HG03442 (cell line): ENCODE data around the gene CCDC183.
"Not testable (repeated sequence)": the region's sequence is repeated elsewhere in the genome, so short reads cannot be mapped to it uniquely, and the experiment has no call there.

Experiments
- ATAC-seq: cut with Tn5 transposase; IDR thresholded peaks from one replicate; pipeline ENCODE4 v1.9.1; 2021; ENCODE audit warnings: mild to moderate bottlenecking, moderate library complexity; ENCODE audit not compliant: unreplicated experiment

CCDC183 gene

GRCh38 chr9:136784249-136784996 lies 11.7 kb upstream of the CCDC183 start:
- no peak for ATAC-seq

- ATAC-seq = no peak
Observed at GRCh38 chr9:136784997-136785361, 11.2 kb upstream of the CCDC183 start.

- not testable (repeated sequence) for ATAC-seq
Observed at GRCh38 chr9:136785565-136786355, 10.4 kb upstream of the CCDC183 start.

GRCh38 chr9:136786451-136786850 lies 9.7 kb upstream of the CCDC183 start:
- no peak for ATAC-seq

DNA sequence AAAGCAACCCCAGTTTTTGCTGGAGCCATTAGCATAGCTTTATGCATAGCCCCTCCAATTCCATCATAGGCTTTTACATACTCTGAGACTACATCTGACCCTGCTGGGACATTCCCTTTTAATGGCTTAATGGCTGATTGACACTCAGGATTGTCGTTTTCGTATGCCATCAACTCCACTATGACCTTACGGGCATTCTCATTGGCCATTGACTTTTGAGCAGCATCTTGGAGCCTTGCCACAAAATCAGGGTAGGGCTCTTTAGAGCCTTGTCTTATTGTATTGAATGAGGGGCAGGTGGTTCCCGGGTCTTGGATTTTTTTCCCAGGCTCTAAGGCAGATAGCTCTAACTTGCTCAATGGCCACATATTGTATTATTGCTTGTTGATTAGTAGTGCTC lies 9.2 kb upstream of the CCDC183 start:
- not testable (repeated sequence) for ATAC-seq

DNA sequence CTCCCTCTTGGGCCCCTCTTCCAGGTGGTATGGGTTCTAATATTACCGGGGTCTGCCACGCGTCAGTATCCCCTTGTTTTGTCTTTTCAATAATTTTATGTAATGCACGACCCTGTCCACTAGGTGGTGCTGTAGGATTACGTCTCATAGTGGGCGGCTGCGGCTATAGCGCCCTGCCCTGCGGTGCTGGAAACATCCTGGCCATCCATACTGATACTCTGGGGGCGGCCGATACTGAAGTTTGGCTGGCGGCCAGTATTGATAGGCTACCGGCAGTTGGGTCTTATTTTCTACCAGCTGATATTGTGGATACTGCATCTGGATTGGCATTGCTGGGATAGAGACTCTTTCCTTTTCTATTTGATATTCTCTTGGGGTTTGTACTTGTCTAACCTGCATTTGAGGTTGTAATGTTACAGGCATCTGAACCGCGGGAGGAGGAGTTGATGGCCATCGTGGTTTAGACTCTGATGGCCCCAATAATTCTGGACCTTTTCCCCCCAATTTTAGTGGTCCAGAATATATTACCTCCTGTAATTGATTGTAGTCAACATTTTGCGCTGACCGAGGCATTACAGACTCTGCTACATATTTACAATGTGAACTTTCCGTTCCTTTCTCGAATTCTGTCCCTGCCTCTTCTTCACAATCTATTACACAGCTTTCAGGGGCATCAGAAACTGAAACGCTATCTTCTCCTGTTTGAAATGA lies 8.3 kb upstream of the CCDC183 start:
- no peak for ATAC-seq

DNA sequence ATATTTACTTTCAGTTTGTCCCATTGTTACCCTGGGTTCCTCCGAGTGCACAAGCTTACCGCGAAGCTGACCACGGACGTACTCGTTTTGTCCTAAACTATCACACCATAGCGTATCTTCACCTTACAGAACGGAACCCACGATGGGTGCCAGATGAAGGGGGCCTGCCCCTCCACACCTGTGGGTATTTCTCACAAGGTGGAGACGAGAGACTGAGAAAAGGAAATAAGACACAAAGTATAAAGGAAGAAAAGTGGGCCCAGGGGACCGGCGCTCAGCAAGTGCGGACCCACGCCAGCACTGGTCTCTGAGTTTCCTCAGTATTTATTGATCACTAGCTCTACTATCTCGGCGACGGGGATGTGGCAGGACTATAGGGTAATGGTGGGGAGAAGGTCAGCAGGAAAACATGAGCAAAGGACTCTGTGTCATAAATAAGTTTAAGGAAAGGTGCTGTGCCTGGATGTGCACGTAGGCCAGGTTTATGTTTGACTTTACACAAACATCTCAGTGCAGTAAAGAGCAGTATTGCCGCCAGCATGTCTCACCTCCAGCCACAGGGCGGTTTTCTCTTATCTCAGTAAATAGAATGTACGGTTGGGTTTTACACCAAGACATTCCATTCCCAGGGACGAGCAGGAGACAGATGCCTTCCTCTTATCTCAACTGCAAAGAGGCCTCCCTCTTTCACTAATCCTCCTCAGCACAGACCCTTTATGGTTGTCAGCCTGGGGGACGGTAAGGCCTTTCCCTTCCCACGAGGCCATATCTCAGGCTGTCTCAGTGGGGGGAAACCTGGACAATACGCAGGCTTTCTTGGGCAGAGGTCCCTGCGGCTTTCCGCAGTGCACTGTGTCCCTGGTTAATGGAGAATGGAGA lies 7.3 kb upstream of the CCDC183 start:
- not testable (repeated sequence) for ATAC-seq

- no peak for ATAC-seq
Observed at GRCh38 chr9:136789523-136789937, 6.6 kb upstream of the CCDC183 start.

- peak; percentile 81 for ATAC-seq
Observed at GRCh38 chr9:136790640-136791515, 5.3 kb upstream of the CCDC183 start, which contains the start of gene TMEM141. Gene TMEM141 (plus strand): TSS chr9:136791344. CDS start chr9:136791371, 27 bp downstream.

DNA sequence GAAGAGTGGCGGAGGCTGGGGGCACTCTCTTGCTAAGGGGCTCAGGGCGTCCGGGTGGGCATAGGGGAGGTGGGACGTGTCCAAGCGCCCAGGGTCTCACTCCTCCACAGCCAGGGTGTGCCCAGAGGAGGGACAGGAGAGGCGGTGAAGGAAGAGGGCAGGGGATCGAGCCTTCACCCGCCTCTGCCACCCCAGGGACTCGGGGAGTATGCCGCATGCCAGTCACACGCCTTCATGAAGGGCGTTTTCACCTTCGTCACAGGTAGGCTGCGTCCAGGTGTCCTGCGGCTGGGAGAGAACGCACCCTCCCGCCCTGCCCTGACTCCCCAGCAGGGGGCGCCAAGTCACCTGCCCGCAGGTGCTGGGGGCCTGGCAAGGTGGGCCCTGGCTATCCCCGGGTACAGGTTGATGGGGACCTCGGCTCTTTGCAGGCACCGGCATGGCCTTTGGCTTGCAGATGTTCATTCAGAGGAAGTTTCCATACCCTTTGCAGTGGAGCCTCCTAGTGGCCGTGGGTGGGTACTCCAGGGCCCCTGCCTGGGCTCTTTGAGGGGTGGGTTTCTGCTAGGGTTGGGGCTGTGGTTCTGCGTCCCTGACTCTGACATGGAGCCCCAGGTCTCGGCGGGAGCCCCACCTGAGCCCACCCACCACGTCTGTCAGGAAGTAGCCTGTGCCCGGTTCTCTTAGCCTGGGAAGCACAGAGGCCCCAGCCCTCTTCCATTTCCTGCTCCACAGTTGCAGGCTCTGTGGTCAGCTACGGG lies 4.4 kb upstream of the CCDC183 start:
- peak; percentile 12 for ATAC-seq

DNA sequence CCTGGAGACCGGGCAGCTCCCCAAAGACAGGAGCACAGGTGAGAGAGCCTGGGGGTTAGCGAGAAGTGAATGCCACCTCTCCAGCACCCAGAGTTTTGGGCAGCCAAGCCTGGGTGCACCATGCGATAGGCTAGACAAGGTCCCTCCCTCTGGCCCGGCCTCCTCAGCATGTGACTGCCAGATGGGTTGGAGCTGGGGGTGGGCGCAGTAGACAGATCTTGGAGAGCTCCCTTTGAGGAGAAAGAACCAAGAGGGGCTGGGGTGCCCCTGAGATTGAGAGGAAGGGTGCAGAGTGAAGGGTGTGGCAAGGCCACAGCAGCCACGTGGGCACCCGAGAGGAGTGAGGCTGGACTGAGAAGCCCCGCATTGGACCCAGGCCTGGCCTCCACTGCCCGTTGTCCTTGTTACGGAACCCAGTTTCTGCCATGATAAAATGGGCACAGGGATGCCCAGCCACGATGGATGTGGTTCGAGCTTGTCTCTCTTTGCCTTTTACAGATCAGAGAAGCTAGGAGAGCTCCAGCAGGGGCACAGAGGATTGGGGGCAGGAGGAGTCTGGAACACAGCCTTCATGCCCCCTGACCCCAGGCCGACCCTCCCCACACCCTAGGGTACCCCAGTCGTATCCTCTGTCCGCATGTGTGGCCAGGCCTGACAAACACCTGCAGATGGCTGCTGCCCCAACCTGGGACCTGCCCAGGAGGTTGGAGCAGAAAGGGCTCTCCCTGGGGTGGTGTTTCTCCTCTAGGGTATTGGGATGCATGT lies 3.6 kb upstream of the CCDC183 start:
- ATAC-seq = no peak

GRCh38 chr9:136793086-136793946 lies 2.8 kb upstream of the CCDC183 start:
- ATAC-seq = no peak

GRCh38 chr9:136794281-136794999 lies 1.7 kb upstream of the CCDC183 start:
- no peak for ATAC-seq

GRCh38 chr9:136795000-136795348 lies 1.2 kb upstream of the CCDC183 start:
- no peak for ATAC-seq

DNA sequence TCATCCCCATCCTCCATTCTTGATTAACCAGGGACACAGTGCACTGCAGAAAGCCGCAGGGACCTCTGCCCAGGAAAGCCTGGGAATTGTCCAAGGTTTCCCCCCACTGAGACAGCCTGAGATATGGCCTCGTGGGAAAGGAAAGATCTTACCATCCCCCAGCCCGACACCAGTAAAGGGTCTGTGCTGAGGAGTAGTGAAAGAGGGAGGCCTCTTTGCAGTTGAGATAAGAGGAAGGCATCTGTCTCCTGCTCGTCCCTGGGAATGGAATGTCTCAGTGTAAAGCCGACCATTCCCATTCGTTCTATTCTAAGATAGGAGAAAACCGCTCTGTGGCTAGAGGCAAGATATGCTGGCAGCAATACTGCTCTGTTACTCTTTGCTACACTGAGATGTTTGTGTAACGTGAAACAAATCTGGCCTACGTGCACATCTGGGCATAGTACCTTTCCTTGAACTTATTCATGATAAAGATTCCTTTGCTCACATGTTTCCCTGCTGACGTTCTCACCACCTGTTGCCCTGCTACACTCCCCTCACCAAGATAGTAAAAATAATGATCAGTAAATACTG lies 723 bp downstream of the CCDC183 start:
- ATAC-seq = not testable (repeated sequence)

- no peak for ATAC-seq
Observed at GRCh38 chr9:136798708-136799078, 2.6 kb downstream of the CCDC183 start.
